IPS DF 4.7 (cell line): Measurements from ENCODE around the gene PIP.
"Not testable (repeated sequence)": the region's sequence is repeated elsewhere in the genome, so short reads cannot be mapped to it uniquely, and the experiment has no call there.

Experiments
- DNase-seq: peaks from one replicate; pipeline ENCODE4 v3.0.0-alpha.2; 2013; ENCODE audit warnings: low spot score; ENCODE audit errors: extremely low read depth

PIP gene

GRCh38 chr7:143131781-143132180, at the start of gene PIP:
PIP (plus strand) TSS chr7:143132077; CDS start chr7:143132117, 40 bp downstream.
- DNase-seq: no peak

GRCh38 chr7:143085109-143085508, 46.8 kb upstream of the PIP start:
- DNase-seq: no peak

- not testable (repeated sequence) for DNase-seq
These were observed 46.3 kb upstream of the PIP start for GRCh38 chr7:143085610-143086009.

GRCh38 chr7:143088549-143089231, 43.2 kb upstream of the PIP start:
- not testable (repeated sequence) for DNase-seq

GRCh38 chr7:143096146-143096545, 35.7 kb upstream of the PIP start:
- DNase-seq: no peak

GRCh38 chr7:143099579-143099978, 32.3 kb upstream of the PIP start:
- DNase-seq: not testable (repeated sequence)

GRCh38 chr7:143104759-143105158, 27.1 kb upstream of the PIP start:
- no peak for DNase-seq

GRCh38 chr7:143108019-143108418, 23.9 kb upstream of the PIP start:
- not testable (repeated sequence) for DNase-seq

- no peak for DNase-seq
These were observed 14.5 kb upstream of the PIP start for GRCh38 chr7:143117395-143117794.

GRCh38 chr7:143120691-143121405, 11.0 kb upstream of the PIP start:
- no peak for DNase-seq

GRCh38 chr7:143123326-143123725, 8.6 kb upstream of the PIP start:
- not testable (repeated sequence) for DNase-seq

- DNase-seq: no peak
These were observed 5.7 kb upstream of the PIP start for GRCh38 chr7:143126146-143126545.

- DNase-seq: no peak
These were observed 2.8 kb upstream of the PIP start for GRCh38 chr7:143129051-143129450.

- no peak for DNase-seq
These were observed 2.4 kb upstream of the PIP start for GRCh38 chr7:143129477-143129876.

GRCh38 chr7:143130541-143130940, 1.3 kb upstream of the PIP start:
- no peak for DNase-seq

GRCh38 chr7:143147070-143147469, 15.2 kb downstream of the PIP start:
- no peak for DNase-seq

- no peak for DNase-seq
These were observed 16.2 kb downstream of the PIP start for GRCh38 chr7:143148050-143148449.

GRCh38 chr7:143148651-143149050, 16.8 kb downstream of the PIP start:
- DNase-seq: no peak

GRCh38 chr7:143150696-143151095, 18.8 kb downstream of the PIP start:
- DNase-seq: not testable (repeated sequence)

- DNase-seq: not testable (repeated sequence)
These were observed 26.7 kb downstream of the PIP start for GRCh38 chr7:143158617-143159016.

- no peak for DNase-seq
These were observed 39.8 kb downstream of the PIP start for GRCh38 chr7:143171697-143172096.

- no peak for DNase-seq
These were observed 40.5 kb downstream of the PIP start for GRCh38 chr7:143172354-143172753.

GRCh38 chr7:143176128-143176527, 44.3 kb downstream of the PIP start:
- no peak for DNase-seq
